ENCODE measurements around the gene PSMF1. TPM values are rescaled to one million over a fixed set of nuclear protein-coding genes. Genes with fewer than 3 reads are reported as not detected.

PSMF1 gene
- total and polyA plus RNA-seq, 9 of the 15 experiments (the other 6 are each of a cell fraction or from before 2014, with no cell fraction given) = 8.5 to 192 (median 33.2) TPM

- TF ChIP-seq MTA2 (IDR thresholded peaks at IDR 0.05; ENCODE audit: low read depth) (peak; percentile 45), JUN (IDR thresholded peaks at IDR 0.05; ENCODE audit: borderline replicate concordance, low read depth, low read length) (peak; percentile 53; the same call in 1 of the 2 replicates), JUN (CRISPR knock-in tag; IDR thresholded peaks at IDR 0.05; ENCODE audit: borderline replicate concordance) (no peak), HDAC6 (IDR thresholded peaks at IDR 0.05; ENCODE audit: low read depth, low read length) (no peak), ZNF644 (tag; IDR thresholded peaks at IDR 0.05; ENCODE audit: low read depth) (no peak), SPI1 (IDR thresholded peaks at IDR 0.05; ENCODE audit: borderline replicate concordance, low read depth, low read length) (peak; percentile 58; the same call in 1 of the 2 replicates), CCNT2 (IDR thresholded peaks at IDR 0.05; ENCODE audit: borderline replicate concordance, extremely low read depth, insufficient read length, low read depth, low read length) (peak; percentile 42), TAL1 (IDR thresholded peaks at IDR 0.05) (peak; percentile 62; the same call in 1 of the 2 replicates), TCF3 (CRISPR knock-in tag; IDR thresholded peaks at IDR 0.05) (peak; percentile 76; the same call in 1 of the 2 replicates), ZNF197 (CRISPR knock-in tag; IDR thresholded peaks at IDR 0.05; ENCODE audit: low read depth) (0 out of 2 replicates have a peak, but pooled peaks have one; percentile 37)
- TF ChIP-seq, protein P1, sequence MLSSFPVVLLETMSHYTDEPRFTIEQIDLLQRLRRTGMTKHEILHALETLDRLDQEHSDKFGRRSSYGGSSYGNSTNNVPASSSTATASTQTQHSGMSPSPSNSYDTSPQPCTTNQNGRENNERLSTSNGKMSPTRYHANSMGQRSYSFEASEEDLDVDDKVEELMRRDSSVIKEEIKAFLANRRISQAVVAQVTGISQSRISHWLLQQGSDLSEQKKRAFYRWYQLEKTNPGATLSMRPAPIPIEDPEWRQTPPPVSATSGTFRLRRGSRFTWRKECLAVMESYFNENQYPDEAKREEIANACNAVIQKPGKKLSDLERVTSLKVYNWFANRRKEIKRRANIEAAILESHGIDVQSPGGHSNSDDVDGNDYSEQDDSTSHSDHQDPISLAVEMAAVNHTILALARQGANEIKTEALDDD (IDR thresholded peaks at IDR 0.05) = peak; percentile 67
- TF ChIP-seq, protein P2, sequence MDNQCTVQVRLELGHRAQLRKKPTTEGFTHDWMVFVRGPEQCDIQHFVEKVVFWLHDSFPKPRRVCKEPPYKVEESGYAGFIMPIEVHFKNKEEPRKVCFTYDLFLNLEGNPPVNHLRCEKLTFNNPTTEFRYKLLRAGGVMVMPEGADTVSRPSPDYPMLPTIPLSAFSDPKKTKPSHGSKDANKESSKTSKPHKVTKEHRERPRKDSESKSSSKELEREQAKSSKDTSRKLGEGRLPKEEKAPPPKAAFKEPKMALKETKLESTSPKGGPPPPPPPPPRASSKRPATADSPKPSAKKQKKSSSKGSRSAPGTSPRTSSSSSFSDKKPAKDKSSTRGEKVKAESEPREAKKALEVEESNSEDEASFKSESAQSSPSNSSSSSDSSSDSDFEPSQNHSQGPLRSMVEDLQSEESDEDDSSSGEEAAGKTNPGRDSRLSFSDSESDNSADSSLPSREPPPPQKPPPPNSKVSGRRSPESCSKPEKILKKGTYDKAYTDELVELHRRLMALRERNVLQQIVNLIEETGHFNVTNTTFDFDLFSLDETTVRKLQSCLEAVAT (IDR thresholded peaks at IDR 0.05) = peak; percentile 58 to 78; a peak in 2 of 4 replicates
Measured at GRCh38 chr20:1187605-1188171, 69.3 kb downstream of the PSMF1 start (continued).
